ENCODE measurements around the gene PPIE. TPM values are rescaled to one million over a fixed set of nuclear protein-coding genes. Genes with fewer than 3 reads are reported as not detected.

PPIE gene
- total and polyA plus RNA-seq, 8 donors, result 34.9 to 206 (median 48.8) TPM

- no peak overlapping the region for H3K27ac ChIP-seq
- intact Hi-C loops (cut with DNase I; ENCODE audit: low total_unique reads), result no loop called here
- no peak for TF ChIP-seq CTCF (IDR thresholded peaks at IDR 0.05)
- no peak for TF ChIP-seq POLR2AphosphoS5 (IDR thresholded peaks at IDR 0.05)
- no peak for TF ChIP-seq POLR2A (IDR thresholded peaks at IDR 0.05)
- no peak for TF ChIP-seq EP300 (IDR thresholded peaks at IDR 0.05)
- no peak overlapping the region for H3K4me3 ChIP-seq
- no peaks in the 10 kb centered on the region for H3K9me3 ChIP-seq
- peaks cover 28 to 86% (median 78%) of the 10 kb centered on the region in 4 donors for H3K36me3 ChIP-seq
- no peaks in the 10 kb centered on the region for H3K27me3 ChIP-seq
- DNase-seq, result no peak
- H3K4me1 ChIP-seq, result peaks cover 0 to 7% (median under 1%) of the 10 kb centered on the region in 4 donors
Measured at GRCh38 chr1:39759436-39759726, 20.7 kb downstream of the PPIE start.

- H3K36me3 ChIP-seq, result peaks cover 21 to 76% (median 68%) of the 10 kb centered on the region in 4 donors
- H3K27ac ChIP-seq, result no peak overlapping the region
- intact Hi-C loops (cut with DNase I; ENCODE audit: low total_unique reads), result no loop called here
- no peaks in the 10 kb centered on the region for H3K27me3 ChIP-seq
- no peaks in the 10 kb centered on the region for H3K9me3 ChIP-seq
- DNase-seq, result no peak
- WGBS, 5 donors, result 91 to 97% (median 94%) methylated on average over 15 to 16 of the region's 16 CpGs
- TF ChIP-seq POLR2AphosphoS5 (IDR thresholded peaks at IDR 0.05), result no peak
- H3K4me1 ChIP-seq, result no peaks in the 10 kb centered on the region
- H3K4me3 ChIP-seq, result no peak overlapping the region
Measured at GRCh38 chr1:39760074-39761008, 21.7 kb downstream of the PPIE start.

GRCh38 chr1:39761016-39761415 lies 22.3 kb downstream of the PPIE start:
- no peak overlapping the region for H3K27ac ChIP-seq
- no peak overlapping the region for H3K4me3 ChIP-seq
- DNase-seq, result no peak
- TF ChIP-seq CTCF (IDR thresholded peaks at IDR 0.05) (no peak), POLR2A (IDR thresholded peaks at IDR 0.05) (no peak), POLR2AphosphoS5 (IDR thresholded peaks at IDR 0.05) (no peak), EP300 (IDR thresholded peaks at IDR 0.05) (no peak)
- H3K27me3 ChIP-seq, result no peaks in the 10 kb centered on the region
- no peaks in the 10 kb centered on the region for H3K4me1 ChIP-seq
- intact Hi-C loops (cut with DNase I; ENCODE audit: low total_unique reads), result no loop called here
- H3K36me3 ChIP-seq, result peaks cover 14 to 69% (median 61%) of the 10 kb centered on the region in 4 donors
- H3K9me3 ChIP-seq, result no peaks in the 10 kb centered on the region
- 79 to 92% (median 85%) methylated on average over 8 to 9 of the region's 9 CpGs for WGBS, 5 donors

- H3K36me3 ChIP-seq, result peaks cover 12 to 62% (median 54%) of the 10 kb centered on the region in 4 donors
- 73 to 82% (median 79%) methylated on average over 8 to 16 of the region's 16 CpGs for WGBS, 5 donors
- intact Hi-C loops (cut with DNase I; ENCODE audit: low total_unique reads), result no loop called here
- H3K9me3 ChIP-seq, result no peaks in the 10 kb centered on the region
- H3K4me1 ChIP-seq, result no peaks in the 10 kb centered on the region
- no peak overlapping the region for H3K27ac ChIP-seq
- no peaks in the 10 kb centered on the region for H3K27me3 ChIP-seq
- H3K4me3 ChIP-seq, result no peak overlapping the region
- no peak for DNase-seq
- TF ChIP-seq EP300 (IDR thresholded peaks at IDR 0.05) (no peak), POLR2A (IDR thresholded peaks at IDR 0.05) (no peak), POLR2AphosphoS5 (IDR thresholded peaks at IDR 0.05) (no peak), CTCF (IDR thresholded peaks at IDR 0.05) (no peak)
Measured at GRCh38 chr1:39761557-39762260, 23.0 kb downstream of the PPIE start.
